Stimulated activated CD8-positive, alpha-beta memory T cell treated with anti-CD3 and anti-CD28 coated beads, Interleukin-4, amount 100 ng/mL, for 4 hours (primary cell): ENCODE data around the gene MBD6.

Source experiments
- DNase-seq, 2 donors: peaks; one replicate each; pipeline ENCODE4 v3.0.0-alpha.2; 2020; ENCODE audit warnings: low read depth in 2 of 2, low spot score in 1 of 2

MBD6 gene

GRCh38 chr12:57526477-57527126, 4.0 kb downstream of the MBD6 start:
- DNase-seq = no peak

GRCh38 chr12:57527184-57527583, 4.6 kb downstream of the MBD6 start:
- DNase-seq = no peak

- no peak for DNase-seq
These were observed 5.6 kb downstream of the MBD6 start for GRCh38 chr12:57528176-57528575.

- DNase-seq = no peak
These were observed 6.4 kb downstream of the MBD6 start for GRCh38 chr12:57528831-57529555.

- DNase-seq = no peak
These were observed 7.2 kb downstream of the MBD6 start for GRCh38 chr12:57529831-57530230.

GRCh38 chr12:57530396-57531142, 7.9 kb downstream of the MBD6 start:
- DNase-seq = no peak

- no peak for DNase-seq
These were observed 9.2 kb downstream of the MBD6 start for GRCh38 chr12:57531836-57532235.

- DNase-seq = no peak
These were observed 10.5 kb downstream of the MBD6 start for GRCh38 chr12:57533108-57533507.

- no peak for DNase-seq
These were observed 11.6 kb downstream of the MBD6 start for GRCh38 chr12:57534250-57534649.

- no peak for DNase-seq
These were observed 12.4 kb downstream of the MBD6 start for GRCh38 chr12:57534991-57535543.

GRCh38 chr12:57535764-57536596, 13.4 kb downstream of the MBD6 start:
- no peak for DNase-seq

GRCh38 chr12:57536597-57536942, 13.9 kb downstream of the MBD6 start:
- no peak for DNase-seq

- no peak for DNase-seq
These were observed 16.6 kb downstream of the MBD6 start for GRCh38 chr12:57539134-57539768.

GRCh38 chr12:57541001-57541400, 18.4 kb downstream of the MBD6 start:
- DNase-seq = no peak

GRCh38 chr12:57541717-57542116, 19.1 kb downstream of the MBD6 start:
- no peak for DNase-seq

GRCh38 chr12:57543581-57543980, 21.0 kb downstream of the MBD6 start:
- no peak for DNase-seq

GRCh38 chr12:57545809-57546437, 23.3 kb downstream of the MBD6 start:
- DNase-seq = no peak

- peak; percentile 76 to 90 for DNase-seq
These were observed 24.0 kb downstream of the MBD6 start, which contains the start of gene DCTN2 for GRCh38 chr12:57546438-57547287. Gene DCTN2, minus strand, starts transcription at chr12:57547192. Its CDS starts 129 bp downstream, at chr12:57547063.
